ENCODE results near the gene TM4SF4. TPM values are rescaled to one million over a fixed set of nuclear protein-coding genes. Genes with fewer than 3 reads are reported as not detected.

Gene TM4SF4
- total and polyA plus RNA-seq, 2 of the 8 experiments (the other 6 are each of a cell fraction or from before 2014, with no cell fraction given): not detected

DNA sequence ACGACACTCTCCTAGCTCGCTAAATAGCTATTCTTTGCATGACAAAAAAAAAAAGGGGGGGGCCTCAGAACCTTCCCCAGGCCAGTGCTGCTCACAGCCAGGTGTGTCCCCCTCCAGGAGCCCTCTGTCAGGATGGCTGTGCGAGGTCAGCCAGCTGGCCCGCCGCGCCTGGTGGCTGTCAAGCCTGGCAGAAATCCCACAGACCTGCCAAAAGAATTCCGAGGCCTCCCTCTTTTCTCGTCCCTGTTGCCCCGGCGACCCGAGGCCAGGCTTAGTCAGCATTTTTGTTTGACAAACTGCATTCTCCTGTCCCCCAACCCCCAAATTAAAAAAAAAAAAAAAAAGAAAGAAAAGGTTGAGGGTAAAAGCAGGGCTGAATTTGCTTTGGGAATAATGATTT, 61.9 kb downstream of the TM4SF4 start (continued):
- TF ChIP-seq CREB1 (IDR thresholded peaks at IDR 0.05) (no peak), SIX5 (IDR thresholded peaks at IDR 0.05; ENCODE audit: low read depth, low read length) (no peak), JUND (IDR thresholded peaks at IDR 0.05; ENCODE audit: low read length) (no peak), CTBP2 (IDR thresholded peaks at IDR 0.05; ENCODE audit: borderline replicate concordance, insufficient read depth, insufficient read length, low read length) (peak; percentile 76), SP1 (IDR thresholded peaks at IDR 0.05; ENCODE audit: low read depth, low read length) (no peak), TCF12 (IDR thresholded peaks at IDR 0.05; ENCODE audit: low read depth, low read length) (peak; percentile 78; the same call in 1 of the 2 replicates), SRF (IDR thresholded peaks at IDR 0.05; ENCODE audit: low read depth, low read length) (no peak), SP2 (IDR thresholded peaks at IDR 0.05; ENCODE audit: low read length) (no peak), MAFK (IDR thresholded peaks at IDR 0.05; ENCODE audit: low read depth, low read length) (peak; percentile 94), GABPA (IDR thresholded peaks at IDR 0.05; ENCODE audit: borderline replicate concordance, insufficient read depth, low read length) (no peak), YY1 (IDR thresholded peaks at IDR 0.05; ENCODE audit: low read depth, low read length) (peak; percentile 49; the same call in 1 of the 2 replicates), TAF1 (IDR thresholded peaks at IDR 0.05; ENCODE audit: low read depth, low read length) (no peak), EGR1 (IDR thresholded peaks at IDR 0.05; ENCODE audit: borderline replicate concordance, low read depth, low read length) (no peak), JUN (IDR thresholded peaks at IDR 0.05; ENCODE audit: low read depth, low read length) (no peak), TBP (IDR thresholded peaks at IDR 0.05; ENCODE audit: low read depth, low read length) (no peak), FOSL1 (IDR thresholded peaks at IDR 0.05; ENCODE audit: insufficient read depth, low read depth, low read length) (no peak), SUZ12 (IDR thresholded peaks at IDR 0.05; ENCODE audit: low read length) (no peak), EP300 (IDR thresholded peaks at IDR 0.05; ENCODE audit: borderline replicate concordance in 1 of 2, low read depth in 2 of 2, low read length in 2 of 2) (no peak), EZH2 (IDR thresholded peaks at IDR 0.05; ENCODE audit: low read depth, low read length, severe bottlenecking) (no peak)
- TF ChIP-seq, protein P1, sequence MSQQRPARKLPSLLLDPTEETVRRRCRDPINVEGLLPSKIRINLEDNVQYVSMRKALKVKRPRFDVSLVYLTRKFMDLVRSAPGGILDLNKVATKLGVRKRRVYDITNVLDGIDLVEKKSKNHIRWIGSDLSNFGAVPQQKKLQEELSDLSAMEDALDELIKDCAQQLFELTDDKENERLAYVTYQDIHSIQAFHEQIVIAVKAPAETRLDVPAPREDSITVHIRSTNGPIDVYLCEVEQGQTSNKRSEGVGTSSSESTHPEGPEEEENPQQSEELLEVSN (IDR thresholded peaks at IDR 0.05): no peak
- TF ChIP-seq, protein P2, sequence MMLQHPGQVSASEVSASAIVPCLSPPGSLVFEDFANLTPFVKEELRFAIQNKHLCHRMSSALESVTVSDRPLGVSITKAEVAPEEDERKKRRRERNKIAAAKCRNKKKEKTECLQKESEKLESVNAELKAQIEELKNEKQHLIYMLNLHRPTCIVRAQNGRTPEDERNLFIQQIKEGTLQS (IDR thresholded peaks at IDR 0.05; ENCODE audit: insufficient read depth, low read depth, low read length): no peak
- TF ChIP-seq, protein P3, sequence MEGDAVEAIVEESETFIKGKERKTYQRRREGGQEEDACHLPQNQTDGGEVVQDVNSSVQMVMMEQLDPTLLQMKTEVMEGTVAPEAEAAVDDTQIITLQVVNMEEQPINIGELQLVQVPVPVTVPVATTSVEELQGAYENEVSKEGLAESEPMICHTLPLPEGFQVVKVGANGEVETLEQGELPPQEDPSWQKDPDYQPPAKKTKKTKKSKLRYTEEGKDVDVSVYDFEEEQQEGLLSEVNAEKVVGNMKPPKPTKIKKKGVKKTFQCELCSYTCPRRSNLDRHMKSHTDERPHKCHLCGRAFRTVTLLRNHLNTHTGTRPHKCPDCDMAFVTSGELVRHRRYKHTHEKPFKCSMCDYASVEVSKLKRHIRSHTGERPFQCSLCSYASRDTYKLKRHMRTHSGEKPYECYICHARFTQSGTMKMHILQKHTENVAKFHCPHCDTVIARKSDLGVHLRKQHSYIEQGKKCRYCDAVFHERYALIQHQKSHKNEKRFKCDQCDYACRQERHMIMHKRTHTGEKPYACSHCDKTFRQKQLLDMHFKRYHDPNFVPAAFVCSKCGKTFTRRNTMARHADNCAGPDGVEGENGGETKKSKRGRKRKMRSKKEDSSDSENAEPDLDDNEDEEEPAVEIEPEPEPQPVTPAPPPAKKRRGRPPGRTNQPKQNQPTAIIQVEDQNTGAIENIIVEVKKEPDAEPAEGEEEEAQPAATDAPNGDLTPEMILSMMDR (IDR thresholded peaks at IDR 0.05; ENCODE audit: control extremely low read depth in 1 of 3, insufficient read depth in 1 of 3, low read depth in 1 of 3, low read length in 3 of 3): no peak

All from H1 (cell line).